NCI-H1436 (cell line): ENCODE data around the gene SYNGAP1.

Source experiments
- DNase-seq: peaks from one replicate; lab custom pipeline; 2025; lab: John Stamatoyannopoulos, UW

SYNGAP1 gene

DNA sequence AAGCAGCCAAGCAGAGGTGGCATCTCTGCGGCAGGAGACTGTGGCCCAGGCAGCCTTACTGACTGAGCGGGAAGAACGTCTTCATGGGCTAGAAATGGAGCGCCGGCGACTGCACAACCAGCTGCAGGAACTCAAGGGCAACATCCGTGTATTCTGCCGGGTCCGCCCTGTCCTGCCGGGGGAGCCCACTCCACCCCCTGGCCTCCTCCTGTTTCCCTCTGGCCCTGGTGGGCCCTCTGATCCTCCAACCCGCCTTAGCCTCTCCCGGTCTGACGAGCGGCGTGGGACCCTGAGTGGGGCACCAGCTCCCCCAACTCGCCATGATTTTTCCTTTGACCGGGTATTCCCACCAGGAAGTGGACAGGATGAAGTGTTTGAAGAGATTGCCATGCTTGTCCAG, 15.0 kb upstream of the SYNGAP1 start:
- no peak for DNase-seq

DNA sequence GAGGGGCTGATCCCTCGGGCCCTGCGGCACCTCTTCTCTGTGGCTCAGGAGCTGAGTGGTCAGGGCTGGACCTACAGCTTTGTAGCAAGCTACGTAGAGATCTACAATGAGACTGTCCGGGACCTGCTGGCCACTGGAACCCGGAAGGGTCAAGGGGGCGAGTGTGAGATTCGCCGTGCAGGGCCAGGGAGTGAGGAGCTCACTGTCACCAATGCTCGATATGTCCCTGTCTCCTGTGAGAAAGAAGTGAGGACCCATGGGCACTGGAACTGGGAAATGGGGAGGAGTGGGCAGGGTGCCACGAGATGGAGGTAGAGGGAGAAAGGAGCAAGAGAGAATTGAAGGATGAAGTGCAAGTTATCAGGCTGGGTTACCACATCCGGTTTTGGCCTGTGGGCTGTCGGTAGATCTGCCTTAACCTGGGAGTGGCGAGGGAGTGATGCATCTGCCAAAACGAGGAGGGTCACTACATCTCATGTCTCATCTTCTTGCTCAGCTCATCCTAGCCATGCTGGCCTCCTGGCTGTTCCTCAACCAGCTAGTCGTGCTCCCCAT, 14.4 kb upstream of the SYNGAP1 start:
- no peak for DNase-seq

DNA sequence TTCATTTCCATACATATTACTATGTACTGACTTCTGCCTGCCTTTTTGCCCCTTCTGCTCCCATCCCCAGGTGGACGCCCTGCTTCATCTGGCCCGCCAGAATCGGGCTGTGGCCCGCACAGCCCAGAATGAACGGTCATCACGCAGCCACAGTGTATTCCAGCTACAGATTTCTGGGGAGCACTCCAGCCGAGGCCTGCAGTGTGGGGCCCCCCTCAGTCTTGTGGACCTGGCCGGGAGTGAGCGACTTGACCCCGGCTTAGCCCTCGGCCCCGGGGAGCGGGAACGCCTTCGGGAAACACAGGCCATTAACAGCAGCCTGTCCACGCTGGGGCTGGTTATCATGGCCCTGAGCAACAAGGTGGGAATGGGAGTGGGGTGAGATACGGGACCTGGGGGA, 13.7 kb upstream of the SYNGAP1 start:
- DNase-seq = no peak

DNA sequence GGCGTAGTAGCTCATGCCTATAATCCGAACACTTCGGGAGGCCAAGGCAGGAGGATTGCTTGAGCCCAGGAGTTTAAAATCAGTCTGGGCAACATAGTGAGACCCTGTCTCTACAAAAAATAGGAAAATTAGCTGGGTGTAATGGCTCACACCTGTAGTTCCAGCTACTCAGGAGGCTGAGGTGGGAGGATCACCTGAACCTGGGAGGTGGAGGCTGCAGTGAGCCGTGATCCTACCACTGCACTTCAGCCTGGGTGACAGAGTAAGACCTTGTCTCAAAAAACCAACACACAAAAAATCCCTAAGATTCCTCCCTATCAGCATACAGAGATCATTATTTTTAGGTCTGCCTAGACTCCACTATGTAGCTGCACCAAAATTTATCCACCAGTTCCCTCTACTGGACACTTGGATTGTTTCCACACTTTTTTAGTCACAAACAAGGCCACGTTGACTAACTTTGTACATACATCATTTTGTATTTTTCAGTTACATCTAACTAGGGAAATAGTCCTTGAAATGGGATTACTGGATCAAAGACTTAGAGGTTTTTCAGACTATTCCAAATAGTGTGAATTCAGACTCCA, 12.6 kb upstream of the SYNGAP1 start:
- DNase-seq = no peak

DNA sequence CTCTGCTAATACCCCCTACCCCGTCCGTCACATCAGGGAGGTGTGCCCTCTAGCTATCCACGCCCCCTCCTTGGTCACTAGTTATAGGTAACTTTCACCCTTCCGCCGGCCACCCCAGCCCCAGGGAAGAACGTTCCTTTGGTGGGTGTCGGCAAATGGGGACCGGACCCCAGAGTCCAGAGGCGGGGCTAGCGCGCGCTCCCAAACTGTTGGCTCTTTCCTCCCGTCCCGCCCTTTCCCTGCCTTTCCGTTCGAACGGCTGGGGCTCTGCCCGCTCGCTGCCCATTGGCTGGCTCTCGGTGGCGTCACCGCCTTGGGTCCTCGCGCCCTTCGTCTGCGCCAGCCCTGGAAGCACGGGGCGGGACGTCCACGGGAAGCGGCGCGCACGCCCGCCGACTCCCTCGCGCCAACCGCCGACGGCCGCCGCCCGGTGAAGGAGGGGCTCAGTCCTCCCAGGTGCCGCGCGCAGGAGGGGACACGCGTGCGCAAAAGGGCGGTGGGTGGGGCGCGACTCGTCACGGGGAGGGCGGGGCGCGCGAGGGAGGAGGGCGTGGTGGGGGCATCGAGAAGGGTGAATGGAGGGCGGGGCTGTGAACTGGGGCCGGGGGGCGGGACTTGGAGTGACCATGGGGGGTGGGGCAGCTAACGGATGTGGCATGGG, 9.7 kb upstream of the SYNGAP1 start:
- DNase-seq = peak; percentile 97

DNA sequence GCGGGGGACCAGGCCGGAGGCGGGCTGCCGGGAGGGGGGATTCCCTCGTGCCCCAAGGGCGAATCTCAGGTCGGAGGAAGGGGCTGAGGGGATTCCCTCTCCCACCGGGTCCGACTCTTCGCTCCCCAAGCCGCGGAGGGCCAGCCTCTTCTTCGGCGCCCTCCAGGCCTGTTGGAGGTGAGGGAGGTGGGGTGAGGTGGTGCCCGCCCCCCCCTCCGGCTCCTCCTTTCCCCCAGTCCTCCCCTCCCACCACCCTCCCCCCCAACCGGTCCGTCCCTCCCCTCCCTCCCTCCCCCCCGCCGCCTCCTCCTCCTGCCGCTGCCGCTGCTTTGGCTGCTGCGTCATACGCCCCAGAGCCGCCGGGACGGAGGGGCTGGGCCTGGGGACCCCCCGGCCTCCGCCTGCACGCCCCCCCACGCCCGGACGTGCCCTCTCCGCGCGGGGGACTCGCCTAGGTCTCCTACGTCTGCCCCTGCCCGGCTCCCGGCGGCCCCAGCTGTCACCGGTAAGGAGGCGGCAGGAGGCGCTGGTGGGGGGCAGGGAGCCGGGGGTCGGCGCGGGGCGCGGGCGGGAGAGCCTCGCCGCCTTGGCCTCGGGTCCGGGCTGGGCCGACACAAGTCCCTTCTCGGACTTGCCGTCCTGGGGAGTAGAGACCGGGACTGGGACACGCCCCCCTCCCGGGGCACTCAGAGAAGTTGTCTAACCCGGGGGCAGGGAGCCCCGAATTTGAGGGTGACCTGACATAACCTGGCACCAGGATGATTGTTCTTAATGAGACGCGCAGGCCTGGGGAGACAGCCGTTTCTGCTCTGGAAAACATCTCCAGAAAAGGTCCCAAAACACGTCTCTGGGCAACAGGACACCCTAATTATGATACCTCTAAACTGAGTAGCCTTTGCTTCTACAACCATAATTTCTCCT, 8.9 kb upstream of the SYNGAP1 start, which contains the start of gene PHF1:
PHF1 (plus strand) TSS at position 304 of the 921 bp plus-strand sequence. CDS start 1,250 bp downstream, outside the sequence.
- DNase-seq = peak; percentile 78

DNA sequence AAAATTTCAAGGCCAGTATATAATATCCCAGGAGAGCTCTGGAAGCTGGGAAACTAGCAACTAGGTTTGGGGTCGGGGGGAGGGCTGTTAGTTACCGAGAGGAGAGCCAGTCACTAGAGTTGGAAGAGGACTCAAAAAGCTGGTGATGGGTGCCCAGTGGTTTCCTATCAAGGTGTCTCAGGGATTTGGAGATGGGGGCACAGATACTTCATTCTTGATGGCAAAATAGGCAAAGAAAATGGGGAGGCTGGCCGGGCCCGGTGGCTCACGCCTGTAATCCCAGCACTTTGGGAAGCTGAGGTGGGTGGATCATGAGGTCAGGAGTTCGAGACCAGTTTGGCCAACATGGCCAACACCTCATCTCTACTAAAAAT, 8.2 kb upstream of the SYNGAP1 start:
- no peak for DNase-seq

DNA sequence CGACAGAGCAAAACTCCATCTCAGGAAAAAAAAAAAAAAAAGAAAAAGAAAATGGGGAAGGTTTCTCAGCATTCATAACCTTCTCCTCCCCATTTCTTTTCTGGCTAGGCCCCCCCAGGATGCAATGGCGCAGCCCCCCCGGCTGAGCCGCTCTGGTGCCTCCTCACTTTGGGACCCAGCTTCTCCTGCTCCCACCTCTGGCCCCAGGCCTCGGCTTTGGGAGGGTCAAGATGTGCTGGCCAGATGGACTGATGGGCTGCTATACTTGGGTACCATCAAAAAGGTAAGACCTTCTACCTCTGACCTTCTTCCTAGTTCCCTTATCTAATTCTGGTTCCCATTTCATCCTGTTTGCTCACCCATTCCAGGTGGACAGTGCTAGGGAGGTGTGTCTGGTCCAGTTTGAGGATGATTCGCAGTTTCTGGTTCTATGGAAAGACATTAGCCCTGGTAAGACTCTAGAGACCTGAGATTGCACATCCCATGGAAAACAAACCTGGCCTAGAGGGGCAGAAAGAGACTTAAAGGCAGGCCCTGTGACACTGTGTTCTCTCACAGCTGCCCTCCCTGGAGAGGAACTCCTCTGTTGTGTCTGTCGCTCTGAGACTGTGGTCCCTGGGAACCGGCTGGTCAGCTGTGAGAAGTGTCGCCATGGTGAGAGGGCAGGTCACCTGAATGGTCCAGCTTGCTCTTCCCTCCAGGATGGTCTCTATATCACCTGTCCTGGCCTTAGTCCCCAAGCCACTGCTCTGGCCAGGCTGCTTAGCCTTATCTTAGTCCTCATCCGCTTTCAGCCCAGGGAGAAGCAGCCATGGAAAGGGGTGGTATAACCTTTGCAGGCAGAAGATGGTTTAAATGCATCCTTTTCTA, 7.5 kb upstream of the SYNGAP1 start:
- DNase-seq = no peak

DNA sequence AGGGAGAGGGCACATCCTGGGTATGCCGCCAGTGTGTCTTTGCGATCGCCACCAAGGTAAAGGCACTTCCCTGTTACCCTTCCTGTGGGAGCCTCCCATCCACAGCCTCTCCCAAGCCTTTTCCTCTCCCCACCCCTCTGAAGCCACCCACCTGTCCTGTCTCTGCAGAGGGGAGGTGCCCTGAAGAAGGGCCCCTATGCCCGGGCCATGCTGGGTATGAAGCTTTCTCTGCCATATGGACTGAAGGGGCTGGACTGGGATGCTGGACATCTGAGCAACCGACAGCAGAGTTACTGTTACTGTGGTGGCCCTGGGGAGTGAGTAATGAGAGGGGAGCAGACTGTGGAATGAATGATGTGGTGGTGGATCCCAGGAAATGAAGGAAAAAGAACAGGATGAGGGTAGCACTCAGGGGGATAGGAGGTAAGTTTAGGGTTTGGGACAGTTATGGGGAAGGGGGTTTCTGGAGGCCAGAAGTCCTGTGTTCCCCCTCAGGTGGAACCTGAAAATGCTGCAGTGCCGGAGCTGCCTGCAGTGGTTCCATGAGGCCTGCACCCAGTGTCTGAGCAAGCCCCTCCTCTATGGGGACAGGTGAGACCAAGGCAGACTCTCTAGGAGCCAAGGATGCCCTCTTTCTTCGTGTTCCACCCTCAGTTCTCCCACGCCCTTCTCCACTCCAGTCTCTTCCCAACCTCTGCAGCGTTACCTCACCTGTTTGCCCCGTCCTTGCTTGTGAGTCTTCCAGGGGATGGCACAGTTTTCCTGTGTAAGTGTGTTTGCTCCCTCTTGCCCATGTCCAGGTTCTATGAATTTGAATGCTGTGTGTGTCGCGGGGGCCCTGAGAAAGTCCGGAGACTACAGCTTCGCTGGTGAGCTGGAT, 6.4 kb upstream of the SYNGAP1 start:
- DNase-seq = no peak

DNA sequence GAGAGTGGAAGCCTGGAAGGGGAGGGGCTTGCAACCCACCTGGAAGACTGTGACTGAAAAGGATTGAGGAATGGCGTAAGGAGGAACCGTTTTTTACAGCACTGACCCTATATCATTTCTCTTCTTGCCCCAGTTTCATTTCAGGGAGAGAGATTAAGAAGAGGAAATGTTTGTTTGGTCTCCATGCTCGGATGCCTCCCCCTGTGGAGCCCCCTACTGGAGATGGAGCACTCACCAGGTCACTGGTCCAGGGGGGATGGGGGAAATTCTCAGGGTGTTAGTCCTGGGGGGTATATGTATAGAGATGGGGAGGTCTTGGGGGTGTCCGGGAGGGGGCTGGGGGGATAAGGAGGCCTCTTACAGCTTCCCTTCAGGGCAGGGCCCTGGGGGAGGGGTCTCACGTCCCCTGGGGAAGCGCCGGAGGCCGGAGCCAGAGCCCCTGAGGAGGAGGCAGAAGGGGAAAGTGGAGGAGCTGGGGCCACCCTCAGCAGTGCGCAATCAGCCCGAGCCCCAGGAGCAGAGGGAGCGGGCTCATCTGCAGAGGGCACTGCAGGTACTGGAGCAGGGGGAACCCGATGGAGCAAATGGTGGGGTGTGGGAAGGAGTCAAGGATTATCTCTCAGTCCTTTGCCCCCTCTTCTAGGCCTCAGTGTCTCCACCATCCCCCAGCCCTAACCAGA, 5.1 kb upstream of the SYNGAP1 start:
- no peak for DNase-seq

DNA sequence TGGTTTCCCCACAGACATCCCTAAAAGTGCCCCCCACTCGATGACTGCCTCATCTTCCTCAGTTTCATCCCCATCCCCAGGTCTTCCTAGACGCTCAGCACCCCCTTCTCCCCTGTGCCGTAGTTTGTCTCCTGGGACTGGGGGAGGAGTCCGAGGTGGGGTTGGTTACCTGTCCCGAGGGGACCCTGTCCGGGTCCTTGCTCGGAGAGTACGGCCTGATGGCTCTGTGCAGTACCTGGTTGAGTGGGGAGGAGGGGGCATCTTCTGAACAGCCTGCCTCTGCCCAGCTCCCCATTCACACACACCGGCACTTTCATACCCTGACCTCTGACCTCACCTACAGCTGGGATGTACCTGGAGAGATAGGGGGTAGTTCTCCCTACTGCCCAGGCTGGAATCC, 4.0 kb upstream of the SYNGAP1 start:
- no peak for DNase-seq

DNA sequence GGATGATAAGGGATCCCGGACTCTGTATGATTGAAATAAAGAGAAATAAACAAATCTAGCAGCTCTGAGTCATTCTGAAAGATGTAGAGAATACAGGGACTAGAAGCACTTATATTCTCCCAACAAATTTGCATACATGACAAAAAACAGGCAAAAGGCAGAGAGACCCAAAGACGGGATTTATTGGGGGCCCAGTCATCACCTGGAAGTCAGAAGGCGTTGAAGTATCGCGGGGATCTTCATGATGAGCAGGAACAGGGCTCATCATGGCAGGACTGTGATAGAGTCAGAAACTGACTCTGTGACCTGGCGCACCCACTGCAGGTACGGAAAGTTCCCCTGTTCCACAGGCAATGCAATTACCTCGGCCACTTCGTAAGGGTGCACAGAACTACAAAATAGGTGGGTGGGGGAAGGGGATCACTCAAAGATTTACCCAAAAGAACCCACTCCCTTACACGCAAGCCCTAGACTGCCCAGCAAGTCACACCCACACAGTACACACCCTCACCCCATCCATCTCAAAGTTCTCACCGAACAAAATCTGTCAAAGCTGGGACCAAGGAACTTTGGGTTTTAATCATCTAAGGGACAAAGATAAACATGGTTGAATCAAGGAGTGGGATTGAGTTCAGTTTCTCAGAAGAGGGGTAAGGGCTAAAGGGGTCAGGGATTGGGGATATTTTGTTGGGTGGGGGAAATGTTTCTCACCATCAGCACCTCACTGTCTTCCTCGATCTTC, 3.3 kb upstream of the SYNGAP1 start:
- DNase-seq = no peak

DNA sequence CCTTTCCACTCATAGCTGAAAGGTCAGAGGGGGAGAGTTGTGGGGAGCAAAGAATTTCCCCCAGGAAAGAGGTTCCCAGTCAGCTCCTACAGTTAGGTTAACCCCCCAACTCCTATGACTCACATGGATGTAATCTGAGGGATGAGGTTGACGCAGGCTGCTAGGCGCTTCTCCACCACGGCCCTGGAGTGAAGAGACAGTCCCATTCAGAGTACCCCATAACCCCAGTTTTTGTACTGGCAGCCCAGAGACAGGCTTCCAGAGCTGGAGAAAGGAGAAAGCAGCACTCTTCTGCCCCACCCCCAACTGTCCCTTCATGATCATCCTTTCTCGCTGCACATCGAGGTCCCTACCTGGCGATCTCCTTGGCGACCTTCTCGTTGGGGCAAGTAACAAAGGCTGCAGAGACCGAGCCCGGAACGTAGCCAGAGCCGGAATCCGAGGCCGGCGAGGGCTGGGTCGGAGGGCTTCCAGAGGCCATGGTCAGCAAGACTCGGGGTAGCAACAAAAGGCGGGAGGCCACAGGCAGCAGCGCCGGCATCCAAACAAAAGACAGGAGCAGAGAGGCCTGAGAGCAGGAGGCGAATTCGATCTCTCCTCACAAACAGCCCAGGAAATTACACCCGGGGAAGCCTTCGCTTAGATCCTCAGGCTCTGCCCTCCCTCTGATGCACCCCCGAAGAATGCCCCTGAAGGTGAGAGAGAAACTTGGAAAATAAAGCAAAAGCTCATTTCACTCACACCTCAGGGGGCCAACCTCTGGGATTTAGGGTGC, 2.5 kb upstream of the SYNGAP1 start:
- DNase-seq = no peak

DNA sequence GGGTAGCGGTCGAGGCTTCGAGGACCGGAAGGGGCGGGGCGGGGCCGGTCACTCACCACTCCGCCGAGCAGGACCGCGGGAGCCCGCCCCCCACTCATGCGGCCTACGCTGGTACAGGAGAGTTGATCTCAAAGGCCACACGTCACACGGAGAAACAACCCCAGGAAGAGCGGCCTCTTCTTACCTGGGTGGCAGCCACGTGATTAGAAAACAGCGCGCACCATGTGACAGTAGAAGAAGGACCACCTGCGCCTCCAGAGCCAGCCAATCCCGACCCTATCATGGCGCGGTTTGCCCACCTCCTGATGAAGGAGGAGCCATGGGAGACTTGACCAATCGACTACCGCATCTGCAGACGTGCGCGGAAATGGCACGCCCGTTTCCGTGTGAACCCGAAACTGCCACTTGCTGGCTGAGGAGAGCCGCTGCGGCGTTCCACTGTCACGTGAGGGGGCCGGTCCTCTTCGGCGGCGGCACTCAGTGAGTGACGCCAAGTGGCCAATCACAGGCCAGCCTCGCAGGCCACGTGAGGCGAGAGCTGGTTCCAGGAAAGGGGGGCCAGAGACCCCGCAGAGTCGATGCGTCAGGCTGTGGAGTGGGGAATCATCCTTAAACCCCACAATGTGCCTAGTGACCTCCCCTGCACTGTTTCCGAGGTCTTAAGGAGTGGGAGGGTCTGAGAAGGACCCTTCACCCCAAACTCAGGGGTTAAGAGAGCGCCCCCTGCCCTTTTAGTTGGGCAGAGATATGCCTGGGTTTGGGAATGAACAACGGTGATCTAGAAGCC, 1.8 kb upstream of the SYNGAP1 start, which contains the start of gene CUTA:
CUTA (minus strand) TSS at position 205 of the 787 bp plus-strand sequence; CDS start at position 98, 107 bp downstream.
- DNase-seq = peak; percentile 99

DNA sequence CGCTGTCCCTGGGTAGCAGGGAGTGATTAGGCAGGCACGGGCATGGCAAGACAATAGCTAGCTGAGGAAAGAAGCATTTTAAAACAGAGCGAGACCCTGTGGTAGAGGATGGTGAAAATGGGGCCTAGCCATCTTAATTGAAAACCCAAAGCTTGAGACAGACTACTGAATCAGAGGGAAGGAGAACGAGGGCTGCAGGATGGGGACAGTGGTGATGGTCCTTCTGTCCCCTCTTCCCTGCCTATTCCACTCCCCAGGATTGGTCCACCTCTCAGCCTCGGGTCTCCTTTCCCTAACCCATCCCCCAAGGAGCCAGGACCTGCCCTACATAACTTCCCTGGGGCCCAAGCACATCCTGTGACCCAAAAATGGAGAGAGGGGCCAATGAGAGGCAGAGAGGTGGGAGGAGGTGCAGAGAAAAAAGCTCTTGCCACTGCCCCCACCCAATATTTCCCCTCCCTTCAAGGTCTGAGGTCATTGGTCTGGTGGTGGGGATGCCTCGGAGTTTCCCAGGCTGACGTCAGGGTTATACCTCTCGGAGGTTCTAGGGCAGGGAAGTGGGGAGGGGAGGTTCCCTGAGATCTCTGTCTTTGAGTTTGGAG, 1.1 kb upstream of the SYNGAP1 start:
- no peak for DNase-seq

DNA sequence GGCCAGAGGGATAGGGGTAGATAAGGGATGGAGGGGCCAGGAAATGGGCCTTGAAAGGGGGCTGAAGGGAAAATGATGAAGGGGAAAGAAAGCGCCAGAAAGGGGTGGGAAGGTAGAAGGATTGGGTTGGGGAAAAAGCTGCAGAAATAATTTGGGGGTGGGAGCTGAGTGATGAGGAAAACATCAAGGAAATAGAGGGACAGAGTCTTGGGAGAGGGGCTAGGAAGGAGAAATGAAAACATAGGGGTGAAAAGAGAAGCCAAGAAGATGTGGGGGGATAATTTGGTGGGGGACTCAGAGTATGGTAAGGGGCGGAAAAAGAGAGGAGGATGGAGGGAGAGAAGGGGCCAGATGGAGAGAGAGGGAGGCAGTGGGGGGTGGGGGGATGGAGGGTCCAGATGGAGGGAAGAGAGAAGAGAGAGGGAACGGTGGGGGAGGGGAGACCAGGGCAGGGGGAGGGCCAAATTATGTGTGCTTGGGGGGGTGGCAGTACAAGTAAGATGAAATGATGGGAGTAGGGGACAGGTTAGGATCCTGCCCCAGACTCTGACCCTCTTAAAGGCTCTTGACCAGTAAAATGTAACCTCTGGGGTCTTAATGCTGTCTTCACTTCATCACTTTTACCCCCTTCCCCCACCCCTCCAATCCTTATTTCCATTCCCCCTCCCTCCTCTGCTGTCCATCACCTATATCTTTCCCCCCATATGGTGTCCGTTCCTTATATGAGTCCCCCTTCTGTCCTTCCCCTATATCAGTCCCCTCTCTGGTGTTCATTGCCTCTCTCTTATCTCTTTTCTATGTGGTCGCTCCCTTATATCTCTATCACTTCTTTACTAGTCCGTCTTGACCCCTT, 852 bp downstream of the SYNGAP1 start:
- DNase-seq = no peak
